GM21723 (cell line): ENCODE measurements around the gene RANBP1.

Source experiments
- ATAC-seq: cut with Tn5 transposase; IDR thresholded peaks from one replicate; pipeline ENCODE4 v1.9.1; 2021; ENCODE audit warnings: mild to moderate bottlenecking, moderate library complexity; ENCODE audit not compliant: unreplicated experiment

The RANBP1 gene

DNA sequence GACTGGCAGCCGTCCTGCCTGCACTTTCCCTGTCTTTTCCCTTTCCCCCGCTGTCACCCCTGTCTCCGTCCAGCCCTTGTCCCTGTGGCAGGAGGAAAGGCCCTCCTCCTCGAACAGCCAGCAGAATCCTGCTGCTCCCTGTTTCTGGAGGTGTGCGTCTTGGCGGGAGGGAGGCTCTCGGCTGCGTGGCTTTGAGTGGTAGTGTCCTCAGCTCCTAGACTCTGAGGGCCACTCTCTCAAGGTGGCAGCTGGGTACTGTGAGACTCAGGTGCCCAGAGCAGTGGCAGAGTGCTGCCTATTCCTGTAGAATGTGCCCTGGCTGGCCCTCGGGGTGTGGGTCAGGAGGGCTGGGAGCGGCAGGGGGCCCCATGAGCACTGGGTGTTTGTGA, 9.1 kb upstream of the RANBP1 start:
- ATAC-seq = no peak

DNA sequence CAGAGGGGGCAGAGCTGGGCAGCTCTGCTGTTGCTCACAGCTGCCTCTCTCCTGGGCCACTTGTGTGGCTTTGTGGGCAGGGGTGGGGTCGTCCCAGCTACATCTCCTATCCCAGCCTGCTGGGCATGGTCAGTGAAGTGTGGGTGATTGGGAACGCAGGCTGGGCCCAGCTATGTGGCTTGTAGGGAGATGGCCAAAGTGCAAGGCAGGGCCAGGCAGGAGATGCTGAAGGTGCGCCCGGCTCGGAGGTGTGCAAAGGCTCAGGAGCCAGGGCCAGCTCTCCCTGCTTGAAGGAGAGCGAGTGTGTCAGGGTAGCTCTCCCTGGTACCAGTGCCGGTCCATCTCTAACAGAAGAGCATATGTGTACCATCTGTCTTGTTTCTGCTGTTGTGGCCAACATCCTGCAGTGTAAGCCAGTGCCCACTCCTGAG, 8.4 kb upstream of the RANBP1 start:
- ATAC-seq = no peak

DNA sequence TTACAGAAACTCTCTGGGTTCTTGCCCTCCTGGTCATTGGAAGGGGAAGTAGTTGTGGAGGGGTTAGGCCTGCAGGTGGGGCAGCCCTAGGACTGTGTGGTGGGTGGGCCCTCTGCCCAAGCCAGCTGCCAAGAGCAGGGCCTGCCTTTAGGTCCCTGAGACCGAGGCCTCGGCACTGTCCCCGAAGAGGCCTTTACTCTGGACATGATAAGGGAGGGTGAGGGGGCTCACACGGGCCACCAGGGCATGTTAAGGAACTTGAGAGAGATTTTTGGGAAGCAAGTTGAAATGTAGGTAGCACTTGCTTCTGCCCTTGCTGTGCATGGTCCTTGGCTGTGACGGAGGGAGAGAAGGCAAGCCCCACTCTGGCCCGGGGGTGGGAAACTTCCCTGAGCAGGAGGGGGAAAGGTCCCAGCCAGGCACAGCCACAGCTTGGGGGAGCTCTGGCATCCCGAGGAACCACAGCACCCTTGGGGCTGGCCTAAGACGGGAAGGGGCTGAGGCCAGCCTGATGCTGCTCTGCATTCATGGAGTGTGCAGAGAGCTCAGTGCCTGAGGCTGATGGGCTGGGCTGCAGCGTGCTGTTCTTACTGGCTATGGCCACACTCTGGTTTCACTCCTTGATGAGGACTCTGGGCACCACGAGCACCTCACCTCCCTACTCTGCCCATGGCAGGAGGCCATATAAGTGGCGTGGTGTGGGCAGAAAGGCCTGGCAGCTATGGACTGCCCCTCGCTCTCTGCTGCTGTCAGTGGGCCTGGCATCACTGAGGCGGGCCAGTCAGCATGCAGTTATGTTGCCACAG, 7.8 kb upstream of the RANBP1 start:
- no peak for ATAC-seq

DNA sequence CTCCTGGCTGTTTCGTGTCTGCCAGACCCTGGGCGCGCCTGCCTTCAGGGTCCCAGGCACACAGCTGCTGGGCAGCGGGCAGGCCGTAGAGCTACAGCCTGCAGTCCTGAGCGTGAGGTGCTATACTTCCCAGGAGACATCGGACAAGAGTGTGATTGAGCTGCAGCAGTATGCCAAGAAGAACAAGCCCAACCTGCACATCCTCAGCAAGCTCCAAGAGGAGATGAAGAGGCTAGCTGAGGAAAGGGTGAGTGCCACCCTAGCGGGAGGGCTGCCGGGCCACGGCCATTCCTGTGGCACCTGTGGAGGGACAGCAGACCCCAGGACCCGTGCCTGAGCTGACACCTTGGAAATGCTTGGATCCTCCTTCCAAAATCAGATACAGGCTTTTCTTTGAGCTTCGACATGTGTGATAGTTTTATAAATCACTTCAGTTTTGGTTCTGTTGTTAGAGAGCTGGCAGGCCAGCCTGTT, 7.1 kb upstream of the RANBP1 start:
- ATAC-seq = no peak

DNA sequence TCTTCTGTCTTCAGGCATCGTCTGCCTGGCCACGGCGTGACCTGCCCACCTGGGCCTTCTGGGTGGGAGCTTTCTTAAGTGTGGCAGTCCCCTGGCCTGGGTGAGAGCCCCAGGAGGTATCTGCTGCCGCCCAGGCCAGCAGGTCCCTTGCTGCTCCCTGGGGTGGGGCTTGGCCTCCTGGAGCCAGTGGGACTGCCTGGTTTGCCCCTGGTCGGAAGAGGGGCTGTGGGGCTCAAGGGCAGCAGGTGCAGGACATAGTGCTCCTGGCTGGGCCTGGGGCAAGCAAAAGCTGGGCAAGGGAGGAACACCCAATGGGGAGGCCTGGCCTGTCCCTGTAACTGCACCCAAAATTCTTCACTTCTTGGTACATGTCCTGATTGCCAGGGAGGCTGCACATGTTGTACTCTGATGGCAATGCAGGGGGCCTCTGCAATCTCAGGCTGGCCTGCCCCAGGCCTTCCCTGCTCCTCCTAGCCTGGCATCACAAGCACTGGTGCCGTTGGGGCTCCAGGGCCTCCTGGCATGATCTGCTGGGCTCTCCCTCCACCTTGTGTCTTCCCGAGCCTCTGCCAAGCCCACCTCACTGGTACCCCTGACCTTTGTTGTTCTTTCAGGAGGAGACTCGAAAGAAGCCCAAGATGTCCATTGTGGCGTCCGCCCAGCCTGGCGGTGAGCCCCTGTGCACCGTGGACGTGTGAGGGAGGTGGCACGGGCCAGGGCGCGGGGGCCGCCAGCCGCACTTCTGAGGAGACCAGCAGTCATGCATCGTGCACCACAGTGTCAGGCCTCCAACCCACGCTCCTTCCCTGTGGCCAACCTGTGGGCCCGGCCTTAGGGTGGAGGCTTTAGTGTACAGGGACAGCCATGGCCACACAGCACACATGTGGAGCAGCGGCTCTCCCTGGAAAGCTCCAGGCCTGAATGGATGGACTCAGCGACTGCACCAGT, 6.2 kb upstream of the RANBP1 start:
- no peak for ATAC-seq

DNA sequence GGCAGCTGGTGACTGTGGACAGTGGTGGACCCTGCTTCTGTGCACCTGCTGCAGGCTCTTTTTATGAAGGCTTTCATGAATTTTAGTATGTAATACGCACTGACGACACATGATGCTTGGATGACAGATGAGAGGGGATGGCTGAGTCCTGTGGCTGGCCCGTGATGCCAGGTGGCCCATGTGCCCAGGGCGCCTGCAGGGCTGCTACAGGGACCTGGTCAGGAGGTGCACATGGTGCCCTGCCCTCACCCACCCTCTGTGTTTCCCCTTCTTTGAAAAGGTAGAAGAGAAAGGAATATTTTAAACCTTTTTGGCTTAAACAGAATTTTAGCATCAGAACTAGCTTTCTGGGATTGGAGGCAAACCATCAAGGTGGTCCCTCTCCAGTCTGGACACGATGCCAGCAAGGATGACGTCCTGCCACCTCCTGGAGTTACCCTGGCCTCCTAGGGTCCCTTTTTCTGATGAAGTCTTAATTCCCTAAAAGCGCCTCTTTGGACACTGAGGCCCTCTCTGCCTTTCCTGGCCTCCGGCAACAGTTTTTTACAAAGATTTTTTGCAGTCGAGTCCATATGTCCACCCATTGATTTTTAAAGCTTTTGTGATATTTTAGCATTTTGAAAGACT, 5.4 kb upstream of the RANBP1 start:
- no peak for ATAC-seq

DNA sequence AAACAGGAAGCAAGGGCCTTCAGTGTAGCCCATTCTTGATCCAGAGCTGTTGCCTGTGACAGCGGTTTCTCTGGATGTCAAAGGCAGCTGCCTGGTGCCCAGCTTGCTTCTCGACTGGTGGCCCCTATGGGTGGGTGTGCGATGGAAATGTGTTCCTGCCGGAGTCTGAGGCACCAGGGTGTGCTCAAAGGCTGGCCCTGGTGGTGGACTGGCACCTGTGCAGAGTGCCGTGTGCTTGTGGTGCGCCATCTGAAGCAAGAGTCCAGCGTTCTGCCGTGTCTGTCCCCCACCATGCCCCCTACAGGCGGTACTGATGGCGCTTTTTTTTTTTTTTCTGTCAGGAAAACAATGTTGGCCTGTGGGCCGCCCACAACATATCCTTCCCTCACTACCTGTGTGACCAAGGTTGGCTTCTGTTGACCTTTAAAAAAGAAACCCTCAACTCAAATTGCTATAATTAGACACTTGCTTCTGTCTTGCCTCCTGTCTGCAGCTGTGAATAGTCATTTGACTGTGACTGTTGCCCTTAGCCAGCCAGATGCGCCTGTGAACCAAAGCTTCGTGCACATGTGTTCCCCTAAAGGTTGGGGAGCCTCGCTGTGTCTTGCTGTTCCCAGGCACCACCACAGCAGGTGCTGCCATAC, 4.7 kb upstream of the RANBP1 start:
- ATAC-seq = no peak

DNA sequence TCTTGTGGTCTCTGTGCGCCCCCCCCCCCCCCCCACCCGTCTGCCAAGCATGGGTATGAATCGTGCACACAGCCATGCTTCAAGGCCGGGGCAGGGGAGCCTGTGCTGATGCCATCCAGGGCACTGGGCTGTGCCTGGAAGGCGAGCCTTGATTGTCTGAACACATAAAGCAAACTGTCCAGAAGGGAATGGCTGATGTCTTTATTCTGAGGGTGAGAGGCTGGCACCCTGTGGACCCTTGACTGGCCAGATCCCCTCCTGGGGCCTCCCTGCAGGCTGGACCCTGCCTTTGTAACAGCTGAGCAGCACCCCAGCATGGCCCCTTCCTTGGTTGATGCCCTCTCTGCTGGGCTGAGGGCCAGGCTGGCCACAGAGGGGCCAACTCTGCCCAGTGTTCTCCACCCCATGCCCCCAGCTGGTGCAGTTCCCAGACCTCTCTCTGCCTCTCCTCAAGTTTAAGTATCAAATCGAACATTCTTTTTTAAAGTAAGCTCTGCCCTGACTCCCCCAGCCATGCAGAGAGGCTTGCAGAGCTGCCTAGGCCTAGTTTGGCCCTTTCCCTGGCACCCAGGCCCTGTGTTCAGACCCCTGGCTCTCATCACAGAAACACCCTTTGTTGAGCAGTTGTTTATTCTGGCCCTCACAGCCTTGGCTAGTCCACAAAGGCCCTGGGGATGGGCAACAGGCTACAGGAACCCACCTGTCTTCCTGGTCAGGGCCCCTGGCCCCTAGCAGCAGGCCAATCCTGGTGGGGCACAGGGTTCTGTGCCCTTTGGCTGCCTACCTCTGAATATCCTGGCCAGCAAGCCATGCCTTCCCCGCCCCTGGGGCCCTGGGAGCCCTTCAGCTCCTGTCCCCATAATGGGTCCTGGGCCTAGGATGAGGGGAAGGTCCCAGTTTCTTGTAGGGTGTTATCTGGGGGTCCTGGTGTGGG, 3.9 kb upstream of the RANBP1 start:
- no peak for ATAC-seq

DNA sequence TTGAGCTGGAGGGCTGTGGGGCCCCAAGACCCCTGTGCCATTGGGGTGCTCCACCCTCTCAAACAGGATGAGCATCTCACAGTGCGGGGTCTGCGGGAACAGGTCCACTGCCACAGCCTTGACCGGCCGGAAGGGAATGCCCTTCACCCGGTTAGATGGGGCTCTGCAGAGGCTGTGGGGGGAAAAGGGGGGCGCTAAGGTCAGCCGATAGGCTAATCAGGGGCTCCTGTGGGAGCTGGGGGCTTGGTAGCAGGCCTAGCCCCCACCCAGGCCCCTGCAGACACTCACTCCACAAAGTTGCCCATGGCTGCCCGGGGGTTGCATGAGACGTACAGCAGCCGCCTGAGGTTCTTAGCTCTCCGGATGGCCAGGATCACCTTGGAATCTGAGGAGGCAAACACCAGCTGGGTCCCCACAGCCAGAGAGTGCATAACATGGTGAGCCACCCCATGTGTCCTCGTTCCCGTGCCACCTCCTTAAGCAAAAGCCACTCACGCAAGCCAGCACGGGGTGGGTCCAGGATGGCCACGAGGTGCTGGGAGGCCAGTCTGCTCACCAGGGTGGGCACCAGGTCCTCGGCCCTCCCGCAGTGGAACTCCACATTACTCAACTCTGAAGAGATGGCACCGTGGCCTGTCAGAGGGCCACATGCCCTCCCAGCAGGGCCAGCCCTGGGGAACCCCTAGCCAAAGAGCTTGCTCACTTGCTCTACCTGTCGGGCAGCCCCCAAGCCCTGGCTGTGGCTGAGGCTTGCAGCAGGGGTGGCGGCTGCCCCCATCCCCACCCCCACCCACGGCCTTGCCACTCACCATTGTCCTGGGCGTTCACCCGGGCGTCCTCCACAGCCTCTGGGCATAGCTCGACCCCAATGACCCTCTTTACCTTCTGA, 3.0 kb upstream of the RANBP1 start:
- ATAC-seq = no peak

DNA sequence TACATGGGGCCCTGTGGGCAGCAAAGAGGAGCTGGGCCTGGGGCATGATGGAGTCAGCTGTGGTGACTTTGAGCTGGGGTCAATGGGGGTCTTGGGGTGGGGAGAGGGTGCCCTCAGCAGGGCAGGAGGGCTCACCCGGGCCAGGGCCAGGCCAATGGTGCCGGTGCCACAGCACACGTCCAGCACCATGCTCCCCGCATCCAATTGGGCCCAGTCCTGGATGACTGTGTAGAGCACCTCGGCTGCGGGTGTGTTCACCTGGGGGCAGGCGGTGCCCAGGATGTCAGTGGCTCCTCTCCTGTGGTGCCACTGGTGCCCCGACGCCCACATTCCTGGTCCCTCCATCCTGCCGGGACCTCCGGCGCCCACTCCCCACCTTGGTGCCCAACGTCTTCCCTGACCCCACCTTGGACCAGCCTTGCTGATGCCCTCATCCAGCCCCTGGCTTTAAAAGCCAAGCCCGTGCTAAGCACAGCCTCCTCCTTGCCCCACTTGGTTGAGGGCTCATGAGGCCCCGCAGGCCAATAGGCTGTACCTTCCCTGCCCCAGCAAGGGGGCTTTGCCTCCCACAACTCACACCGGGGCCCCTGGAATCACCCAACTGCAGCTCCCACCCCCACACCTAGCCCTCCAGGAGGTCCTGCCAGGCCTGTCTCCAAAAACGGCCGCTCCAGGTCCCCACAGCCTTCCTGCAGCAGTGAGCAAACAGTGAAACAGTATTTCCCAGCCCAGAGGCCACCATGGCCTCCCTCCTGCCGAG, 2.2 kb upstream of the RANBP1 start:
- ATAC-seq = no peak

DNA sequence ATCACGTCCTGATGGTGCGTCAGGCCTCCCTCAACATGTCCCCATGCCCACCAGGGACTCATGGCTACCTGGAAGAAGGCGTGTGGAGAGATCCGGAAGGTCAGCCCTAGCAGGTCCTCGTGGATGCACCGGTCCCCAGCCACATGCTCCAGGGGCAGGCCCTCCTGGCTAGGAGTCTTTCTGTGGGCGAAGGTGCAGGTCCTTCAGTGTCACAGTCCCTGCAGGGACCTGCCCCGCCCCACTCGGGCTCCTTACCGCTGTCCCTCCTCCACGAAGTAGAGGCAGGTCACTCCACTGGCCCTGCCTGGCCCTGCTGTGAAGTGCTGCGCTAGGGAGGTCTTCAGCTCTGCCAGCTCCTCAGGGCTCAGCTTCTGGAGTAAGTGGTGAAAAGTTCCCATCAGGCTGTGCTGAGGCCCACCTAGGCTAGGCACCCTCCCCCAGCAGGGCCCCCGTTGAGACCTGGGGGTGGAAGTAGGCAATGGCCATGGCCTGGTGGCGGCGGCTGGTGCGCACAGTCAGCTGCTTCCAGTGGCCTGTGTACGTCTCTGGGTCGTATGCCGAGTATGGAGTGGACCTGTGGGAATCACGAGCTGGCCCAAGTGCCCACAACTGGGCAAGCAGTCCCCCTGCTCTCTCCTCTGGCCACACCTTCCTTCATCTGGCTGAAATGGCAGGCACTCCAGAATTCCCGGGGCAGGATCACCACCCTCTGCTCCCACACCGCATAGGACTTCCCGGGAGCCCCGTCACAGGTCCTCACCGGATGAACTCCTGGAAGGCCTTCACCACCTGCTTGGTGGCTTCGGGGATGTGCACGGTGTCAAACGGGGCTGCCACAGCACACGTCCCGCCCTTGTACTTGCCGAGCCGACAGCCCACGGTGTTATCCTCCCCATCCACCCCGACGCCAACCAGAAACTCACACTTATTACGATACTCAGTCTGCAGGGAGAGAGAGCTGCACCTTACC, 1.1 kb upstream of the RANBP1 start:
- no peak for ATAC-seq

DNA sequence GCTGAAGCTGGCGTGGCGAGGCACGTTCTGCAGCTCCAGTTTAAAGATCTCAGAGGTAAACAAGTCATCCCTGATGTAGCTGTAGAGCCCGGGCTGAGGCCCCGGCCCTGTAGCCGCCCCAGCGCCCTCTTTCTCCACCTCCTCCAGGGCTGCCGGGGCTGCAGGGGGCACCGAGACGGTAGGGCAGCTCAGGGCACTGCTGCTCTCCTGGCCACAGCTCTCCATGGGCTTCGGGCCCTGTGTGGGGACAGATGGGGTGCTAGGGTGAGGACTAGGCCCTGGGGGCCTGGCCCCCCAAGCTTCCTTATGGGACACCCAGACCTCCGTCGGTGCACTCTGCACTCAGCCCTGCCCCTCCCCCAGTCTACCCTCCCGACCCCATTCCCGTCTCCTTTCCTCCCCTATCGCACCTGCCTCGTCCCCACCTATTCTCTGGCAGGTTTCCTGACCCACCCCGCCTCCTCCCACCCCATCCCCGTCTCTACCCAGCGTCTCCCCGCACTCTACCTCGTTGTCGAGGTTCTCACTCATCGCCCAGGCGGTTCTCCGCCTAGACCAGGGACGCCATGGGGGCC, 559 bp downstream of the RANBP1 start:
- ATAC-seq = no peak

DNA sequence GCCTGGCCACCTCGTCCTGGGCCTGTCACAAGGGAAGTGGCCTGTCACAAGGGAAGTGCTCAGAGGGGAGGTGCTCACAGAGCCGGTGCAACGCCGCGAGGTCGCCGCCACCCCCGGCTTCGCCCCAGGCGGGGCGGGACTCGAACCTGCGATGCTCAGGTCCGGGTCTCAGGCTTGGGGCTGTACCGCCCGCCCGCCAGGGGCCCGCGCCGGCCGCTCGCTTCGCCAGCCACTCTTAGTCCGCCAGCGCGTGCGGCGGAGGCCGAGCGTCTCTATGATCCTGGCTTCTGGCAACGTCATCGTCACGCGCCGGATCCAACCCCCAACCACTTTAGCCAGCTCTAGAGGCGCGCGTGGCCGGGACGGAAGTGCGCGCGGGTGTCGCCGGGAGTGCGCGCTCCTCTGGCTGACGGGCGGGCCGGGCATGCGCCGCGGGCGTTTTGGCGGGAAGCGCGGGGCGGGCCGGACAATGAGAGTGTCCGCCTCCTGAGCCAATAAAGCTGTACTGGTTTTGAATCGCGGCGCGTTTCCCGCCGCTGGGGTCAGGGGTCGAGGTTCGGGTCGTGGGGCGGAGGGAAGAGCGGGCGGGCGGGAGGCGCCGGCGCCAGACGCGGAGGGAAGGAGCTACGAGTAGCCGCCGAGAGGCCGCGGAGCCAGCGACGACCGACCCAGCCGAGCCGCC, 1.2 kb downstream of the RANBP1 start, which contains the start of gene TRMT2A:
TRMT2A (minus strand) TSS at position 276 of the 682 bp plus-strand sequence. CDS start 320 bp downstream, outside the sequence.
- ATAC-seq = peak; percentile 64

DNA sequence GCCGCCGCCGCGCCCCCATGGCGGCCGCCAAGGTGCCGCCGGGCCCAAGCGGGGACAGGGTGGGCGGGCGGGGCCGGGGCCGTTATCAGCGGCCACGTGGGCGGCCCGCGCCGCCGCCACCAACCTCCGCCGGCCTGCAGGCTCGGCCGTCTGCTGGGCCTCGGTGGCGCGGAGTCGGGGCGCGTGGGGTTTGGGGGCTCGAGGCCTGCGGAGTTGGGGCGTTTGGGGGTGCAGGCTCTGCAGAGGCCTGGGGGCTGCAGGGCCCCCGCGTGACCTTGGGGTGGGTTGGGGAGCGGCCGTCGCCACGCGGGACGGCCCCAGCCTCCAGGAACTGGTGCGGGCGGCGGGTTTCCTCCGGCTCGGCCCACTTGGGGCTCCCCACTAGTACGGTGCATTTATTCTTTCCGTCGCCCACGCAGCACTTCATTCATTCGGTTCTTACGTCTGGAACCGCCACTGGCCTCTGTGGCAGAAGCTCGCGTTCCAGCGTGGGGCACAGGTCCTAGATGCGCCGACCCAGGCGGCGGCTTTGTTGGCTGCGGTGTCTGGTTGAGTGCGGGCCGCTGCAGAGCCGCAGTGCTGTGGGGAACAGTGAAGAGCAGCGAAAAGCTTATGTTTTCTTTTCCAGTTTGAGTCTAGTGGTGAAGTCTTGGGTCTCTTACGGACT, 1.9 kb downstream of the RANBP1 start:
- ATAC-seq = peak; percentile 20

DNA sequence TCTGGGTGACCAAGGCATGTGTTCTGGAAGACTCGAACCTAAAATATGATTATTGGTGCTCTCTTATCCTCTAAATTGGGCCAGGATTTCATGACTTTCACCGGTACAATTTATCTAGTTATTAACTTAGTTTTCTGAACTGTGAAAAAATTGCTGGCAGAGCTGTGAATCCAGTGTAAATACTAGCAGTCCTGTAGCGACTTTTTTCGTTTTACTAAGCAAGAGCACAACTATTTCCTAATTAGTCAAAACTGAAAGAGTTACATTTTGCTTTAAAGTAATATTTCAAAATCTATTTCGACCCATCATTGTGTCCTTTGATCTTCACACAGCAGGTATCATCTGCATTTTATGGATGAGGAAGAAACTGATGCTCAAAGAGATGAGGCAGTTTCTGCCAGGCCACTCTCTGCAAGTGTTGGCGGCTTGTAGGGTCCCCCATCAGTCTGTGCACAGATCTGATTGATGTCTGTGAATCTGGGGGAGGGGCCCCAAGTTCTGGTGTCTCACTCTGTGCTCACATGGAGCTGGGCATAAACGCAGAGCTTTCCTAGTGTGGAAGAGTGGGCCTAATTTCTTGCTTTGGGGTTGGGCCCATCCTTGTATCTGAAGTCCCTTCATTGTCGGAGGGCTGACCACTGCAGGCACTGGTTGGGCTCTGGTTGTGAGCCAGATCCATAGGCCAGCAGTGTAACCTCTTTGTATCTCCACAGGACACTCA, 2.6 kb downstream of the RANBP1 start:
- no peak for ATAC-seq
